VCaP (cell line): Measurements from ENCODE around the gene ABTB2.
A peak's percentile ranks its signal among the peaks of the same experiment; 100 is the strongest.

Source experiments
- H3K27ac ChIP-seq: fragments of 450-650 bp; 2 replicates; pipeline ENCODE4 v1.5.1; 2017
- CTCF ChIP-seq: fragments of 450-650 bp; conservative IDR thresholded peaks from 2 replicates; pipeline ENCODE4 v1.5.1; 2017; ENCODE audit warnings: mild to moderate bottlenecking, moderate library complexity

ABTB2 gene

GRCh38 chr11:34288492-34288891 is 69.3 kb downstream of the ABTB2 start:
- no peak for TF ChIP-seq CTCF

DNA sequence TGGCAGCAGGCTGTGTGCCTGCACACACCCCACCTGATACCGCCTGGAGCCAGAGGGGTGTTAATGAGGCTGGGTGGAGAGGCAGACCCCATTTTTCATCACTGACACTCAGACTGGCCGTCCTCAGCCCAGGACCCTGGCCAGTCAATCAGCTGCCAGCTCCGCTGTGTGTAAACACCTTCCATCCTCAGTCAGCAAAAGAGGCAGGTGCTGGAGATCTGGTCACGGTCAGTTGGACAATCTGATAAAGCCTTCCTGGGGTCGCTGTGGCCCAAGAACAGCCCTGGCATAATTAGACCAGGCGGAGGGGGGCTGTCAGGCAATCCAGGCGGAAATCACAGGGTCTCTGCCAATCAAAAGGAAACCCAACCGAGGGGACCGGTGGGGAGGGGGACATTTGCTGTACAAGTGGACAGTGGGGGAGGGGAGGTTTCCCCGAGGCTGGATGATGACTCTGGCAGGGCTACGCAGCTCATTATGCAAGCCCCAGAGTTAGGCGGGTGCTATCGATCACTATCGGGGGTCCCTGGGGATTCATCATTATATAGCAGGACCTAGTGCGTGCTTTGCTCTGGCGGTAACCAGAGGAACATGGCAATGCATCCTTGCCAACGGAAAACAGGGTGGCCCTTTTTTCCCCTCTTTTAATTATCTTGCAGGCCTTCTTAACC is 72.9 kb downstream of the ABTB2 start:
- no peak for TF ChIP-seq CTCF
- H3K27ac ChIP-seq = peak overlapping the region; percentile 41

More at GRCh38 chr11:34288492-34288891, 69.3 kb downstream of the ABTB2 start:
- H3K27ac ChIP-seq = no peak overlapping the region

DNA sequence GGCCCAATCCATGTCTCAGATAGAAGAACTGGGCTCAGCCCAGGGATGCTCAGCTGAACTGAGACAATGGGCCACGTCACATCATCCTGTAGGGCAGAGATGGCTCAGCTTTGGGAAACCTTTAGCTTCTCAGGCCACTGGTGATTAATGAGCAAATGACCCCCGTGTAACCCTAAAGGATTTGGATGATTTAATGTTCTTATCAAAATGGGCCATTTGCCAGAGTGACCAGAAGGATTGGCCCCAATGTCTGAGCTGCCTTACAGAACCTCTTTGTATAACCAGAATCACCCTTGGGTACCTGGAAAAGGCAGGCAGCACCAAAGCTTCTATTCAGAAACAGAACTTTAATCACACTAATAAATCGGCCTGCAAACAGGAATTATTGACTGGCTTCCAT is 73.7 kb downstream of the ABTB2 start:
- H3K27ac ChIP-seq = peak overlapping the region; percentile 41
- TF ChIP-seq CTCF = no peak

DNA sequence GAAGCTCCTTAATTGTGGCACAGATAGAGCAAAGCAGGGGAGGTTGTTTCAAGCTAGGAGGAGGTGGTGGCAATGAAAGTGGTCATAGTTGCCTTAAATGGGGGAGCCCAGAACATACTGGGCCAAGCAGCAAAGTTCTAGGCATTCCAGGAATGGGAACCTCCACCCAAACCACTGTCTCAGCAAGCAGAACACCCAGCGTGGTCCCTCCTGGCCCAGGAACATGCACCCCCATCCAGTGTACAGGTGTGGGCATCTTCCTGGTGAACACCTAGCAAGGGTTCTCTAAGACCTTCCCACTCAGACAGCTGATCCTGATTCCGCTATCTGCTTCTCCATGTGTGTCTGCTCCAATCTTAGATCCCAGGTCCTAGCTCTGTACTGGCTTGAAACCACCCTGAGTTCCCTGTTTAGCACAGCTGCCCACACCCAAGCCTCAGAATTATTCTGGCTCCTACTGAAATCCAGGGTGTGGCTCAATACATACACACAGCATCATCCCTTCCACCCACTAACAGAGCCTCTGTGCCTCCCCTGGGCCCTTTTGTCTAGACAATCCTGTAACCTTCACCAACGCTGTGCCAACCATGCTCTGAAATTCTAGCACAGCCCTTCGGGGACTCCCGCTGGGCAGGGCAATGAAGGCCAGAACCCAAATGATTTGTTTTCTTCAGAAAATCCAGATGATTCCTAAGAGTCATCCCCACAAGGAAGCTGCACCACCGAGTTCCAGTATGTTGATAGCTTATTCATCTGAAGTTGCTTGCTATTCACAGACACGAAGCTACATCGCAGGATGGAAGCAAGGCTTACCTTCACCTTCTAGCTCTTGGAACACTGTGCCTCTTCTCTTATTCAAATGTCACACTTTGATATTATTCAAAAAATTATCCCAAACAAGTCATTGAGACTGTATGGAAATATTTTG is 76.6 kb downstream of the ABTB2 start:
- no peak for TF ChIP-seq CTCF
- H3K27ac ChIP-seq = no peak overlapping the region

- TF ChIP-seq CTCF = no peak
Measured at GRCh38 chr11:34278693-34279297, 79.0 kb downstream of the ABTB2 start.

DNA sequence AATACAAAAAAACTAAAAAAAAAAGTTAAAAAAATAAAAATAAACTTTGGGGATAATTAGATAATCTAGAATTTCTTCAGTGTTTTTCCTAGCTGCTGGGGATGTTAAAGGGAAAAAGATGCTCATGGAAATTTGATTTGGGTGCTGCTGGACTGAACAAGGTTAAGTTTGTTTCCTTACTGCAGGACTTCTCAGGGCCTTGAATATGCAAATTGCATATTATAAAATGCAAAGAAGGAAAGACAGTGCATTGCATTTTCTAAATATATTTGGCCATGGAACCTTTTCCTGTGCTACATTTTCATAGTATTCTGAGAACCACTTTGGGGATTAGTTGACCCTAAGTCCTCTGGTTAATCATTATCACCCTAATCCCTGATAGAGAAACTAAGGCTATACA is 79.6 kb downstream of the ABTB2 start:
- peak overlapping the region; percentile 35 for H3K27ac ChIP-seq
- TF ChIP-seq CTCF = no peak

More at GRCh38 chr11:34278693-34279297, 79.0 kb downstream of the ABTB2 start:
- H3K27ac ChIP-seq = peak overlapping the region; percentile 35

DNA sequence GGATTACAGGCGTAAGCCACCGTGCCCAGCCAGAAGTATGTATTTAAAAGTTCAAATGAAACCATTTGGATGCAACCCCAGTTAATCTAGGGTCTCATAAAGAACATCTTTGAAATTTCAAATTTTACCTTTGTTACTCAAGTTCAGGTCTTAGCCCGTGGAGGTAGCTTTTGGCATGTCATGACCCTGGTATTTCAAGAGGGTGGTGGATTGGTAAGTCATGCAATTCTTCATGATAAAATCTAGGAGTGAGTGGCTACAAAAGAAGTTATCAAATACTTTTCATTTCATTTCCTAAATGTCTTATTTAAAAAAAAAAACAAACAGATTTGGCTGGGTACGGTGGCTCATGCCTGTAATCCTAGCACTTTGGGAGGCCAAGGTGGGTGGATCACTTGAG is 80.6 kb downstream of the ABTB2 start:
- no peak overlapping the region for H3K27ac ChIP-seq
- no peak for TF ChIP-seq CTCF
